LNCAP (cell line): ENCODE results near the gene EIF2B4.
A peak's percentile ranks its signal among the peaks of the same experiment; 100 is the strongest.

Experiments
- CTCF ChIP-seq: fragments of 450-650 bp; IDR thresholded peaks from 2 replicates; pipeline ENCODE4 v1.5.1; 2017; ENCODE audit warnings: mild to moderate bottlenecking

EIF2B4 gene

GRCh38 chr2:27370026-27370815 lies at the start of gene EIF2B4, which contains the start of gene SNX17:
Gene EIF2B4, minus strand, starts transcription at chr2:27370338. Its CDS starts 24 bp downstream, at chr2:27370314.
Gene SNX17, plus strand, starts transcription at chr2:27370616. Its CDS starts 128 bp downstream, at chr2:27370744.
- TF ChIP-seq CTCF: peak; percentile 79

- no peak for TF ChIP-seq CTCF
Measured at GRCh38 chr2:27416151-27416550, 46.0 kb upstream of the EIF2B4 start.

- no peak for TF ChIP-seq CTCF
Measured at GRCh38 chr2:27412419-27413152, 42.4 kb upstream of the EIF2B4 start.

- no peak for TF ChIP-seq CTCF
Measured at GRCh38 chr2:27409321-27410073, 39.4 kb upstream of the EIF2B4 start, which contains the start of gene PPM1G. Gene PPM1G, minus strand, starts transcription at chr2:27409591. Its CDS starts 169 bp downstream, at chr2:27409422.

- TF ChIP-seq CTCF: no peak
Measured at GRCh38 chr2:27408601-27409320, 38.6 kb upstream of the EIF2B4 start.

GRCh38 chr2:27407798-27408491 lies 37.8 kb upstream of the EIF2B4 start:
- TF ChIP-seq CTCF: peak; percentile 55
